Sigmoid colon (tissue), 4 donors: ENCODE measurements around the gene MGAT3.
"Not testable (repeated sequence)": the region's sequence is repeated elsewhere in the genome, so short reads cannot be mapped to it uniquely, and the experiment has no call there.

Source experiments
- EP300 ChIP-seq, 4 donors: sonication (generic); formaldehyde crosslinking; IDR thresholded peaks; one replicate each; pipeline ENCODE4 v1.6.1; 2017; ENCODE audit warnings: antibody characterized with exemption in 4 of 4
- POLR2A ChIP-seq, 2 donors: fragments of 450-650 bp; IDR thresholded peaks; one replicate each; pipeline ENCODE4 v1.6.1; 2016; ENCODE audit warnings: antibody characterized with exemption in 2 of 2, mild to moderate bottlenecking in 2 of 2, moderate library complexity in 2 of 2
- TF ChIP-seq, protein P1 (sequence below), 4 experiments: fragments of 450-650 bp in 3 of 4; fragments of 200-600 bp in 1 of 4; IDR thresholded peaks; one replicate each; pipeline ENCODE4 v1.5.1; 2016 to 2019; ENCODE audit warnings: antibody characterized with exemption in 4 of 4, mild to moderate bottlenecking in 3 of 4, moderate library complexity in 2 of 4

DNA sequence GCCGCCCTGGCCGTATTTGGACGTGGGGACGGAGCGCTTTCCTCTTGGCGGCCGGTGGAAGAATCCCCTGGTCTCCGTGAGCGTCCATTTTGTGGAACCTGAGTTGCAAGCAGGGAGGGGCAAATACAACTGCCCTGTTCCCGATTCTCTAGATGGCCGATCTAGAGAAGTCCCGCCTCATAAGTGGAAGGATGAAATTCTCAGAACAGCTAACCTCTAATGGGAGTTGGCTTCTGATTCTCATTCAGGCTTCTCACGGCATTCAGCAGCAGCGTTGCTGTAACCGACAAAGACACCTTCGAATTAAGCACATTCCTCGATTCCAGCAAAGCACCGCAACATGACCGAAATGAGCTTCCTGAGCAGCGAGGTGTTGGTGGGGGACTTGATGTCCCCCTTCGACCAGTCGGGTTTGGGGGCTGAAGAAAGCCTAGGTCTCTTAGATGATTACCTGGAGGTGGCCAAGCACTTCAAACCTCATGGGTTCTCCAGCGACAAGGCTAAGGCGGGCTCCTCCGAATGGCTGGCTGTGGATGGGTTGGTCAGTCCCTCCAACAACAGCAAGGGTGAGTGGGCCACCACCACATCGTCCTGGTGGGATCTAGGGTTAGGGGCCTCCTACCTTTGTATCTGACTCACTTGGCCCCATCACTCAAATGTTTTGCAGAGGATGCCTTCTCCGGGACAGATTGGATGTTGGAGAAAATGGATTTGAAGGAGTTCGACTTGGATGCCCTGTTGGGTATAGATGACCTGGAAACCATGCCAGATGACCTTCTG lies 64.5 kb downstream of the MGAT3 start:
- TF ChIP-seq, protein P1, sequence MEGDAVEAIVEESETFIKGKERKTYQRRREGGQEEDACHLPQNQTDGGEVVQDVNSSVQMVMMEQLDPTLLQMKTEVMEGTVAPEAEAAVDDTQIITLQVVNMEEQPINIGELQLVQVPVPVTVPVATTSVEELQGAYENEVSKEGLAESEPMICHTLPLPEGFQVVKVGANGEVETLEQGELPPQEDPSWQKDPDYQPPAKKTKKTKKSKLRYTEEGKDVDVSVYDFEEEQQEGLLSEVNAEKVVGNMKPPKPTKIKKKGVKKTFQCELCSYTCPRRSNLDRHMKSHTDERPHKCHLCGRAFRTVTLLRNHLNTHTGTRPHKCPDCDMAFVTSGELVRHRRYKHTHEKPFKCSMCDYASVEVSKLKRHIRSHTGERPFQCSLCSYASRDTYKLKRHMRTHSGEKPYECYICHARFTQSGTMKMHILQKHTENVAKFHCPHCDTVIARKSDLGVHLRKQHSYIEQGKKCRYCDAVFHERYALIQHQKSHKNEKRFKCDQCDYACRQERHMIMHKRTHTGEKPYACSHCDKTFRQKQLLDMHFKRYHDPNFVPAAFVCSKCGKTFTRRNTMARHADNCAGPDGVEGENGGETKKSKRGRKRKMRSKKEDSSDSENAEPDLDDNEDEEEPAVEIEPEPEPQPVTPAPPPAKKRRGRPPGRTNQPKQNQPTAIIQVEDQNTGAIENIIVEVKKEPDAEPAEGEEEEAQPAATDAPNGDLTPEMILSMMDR (IDR thresholded peaks at IDR 0.05) = not testable (repeated sequence)
- not testable (repeated sequence) for TF ChIP-seq POLR2A, EP300 (IDR thresholded peaks at IDR 0.05)
